ENCODE data around the gene TIMM23B.
"Not testable (repeated sequence)": the region's sequence is repeated elsewhere in the genome, so short reads cannot be mapped to it uniquely, and the experiment has no call there.

DNA sequence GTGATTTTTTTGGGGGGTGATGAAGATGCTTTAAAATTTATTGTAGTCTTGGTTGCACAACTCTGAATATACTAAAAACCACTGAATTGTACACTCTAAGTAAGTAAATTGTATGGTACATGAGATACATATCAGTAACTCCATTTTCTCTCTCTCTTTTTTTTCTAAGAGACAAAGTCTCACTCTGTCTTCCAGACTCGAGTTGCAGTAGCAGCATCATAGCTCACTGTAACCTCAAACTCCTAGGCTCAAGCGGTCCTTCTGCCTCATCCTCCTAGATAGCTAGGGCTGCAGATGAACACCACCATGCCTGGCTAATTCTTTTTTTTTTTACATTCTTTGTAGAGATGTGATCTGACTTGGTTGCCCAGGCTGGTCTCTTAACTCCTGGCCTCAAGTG lies 6.9 kb downstream of the TIMM23B start:
- TF ChIP-seq, protein P1, sequence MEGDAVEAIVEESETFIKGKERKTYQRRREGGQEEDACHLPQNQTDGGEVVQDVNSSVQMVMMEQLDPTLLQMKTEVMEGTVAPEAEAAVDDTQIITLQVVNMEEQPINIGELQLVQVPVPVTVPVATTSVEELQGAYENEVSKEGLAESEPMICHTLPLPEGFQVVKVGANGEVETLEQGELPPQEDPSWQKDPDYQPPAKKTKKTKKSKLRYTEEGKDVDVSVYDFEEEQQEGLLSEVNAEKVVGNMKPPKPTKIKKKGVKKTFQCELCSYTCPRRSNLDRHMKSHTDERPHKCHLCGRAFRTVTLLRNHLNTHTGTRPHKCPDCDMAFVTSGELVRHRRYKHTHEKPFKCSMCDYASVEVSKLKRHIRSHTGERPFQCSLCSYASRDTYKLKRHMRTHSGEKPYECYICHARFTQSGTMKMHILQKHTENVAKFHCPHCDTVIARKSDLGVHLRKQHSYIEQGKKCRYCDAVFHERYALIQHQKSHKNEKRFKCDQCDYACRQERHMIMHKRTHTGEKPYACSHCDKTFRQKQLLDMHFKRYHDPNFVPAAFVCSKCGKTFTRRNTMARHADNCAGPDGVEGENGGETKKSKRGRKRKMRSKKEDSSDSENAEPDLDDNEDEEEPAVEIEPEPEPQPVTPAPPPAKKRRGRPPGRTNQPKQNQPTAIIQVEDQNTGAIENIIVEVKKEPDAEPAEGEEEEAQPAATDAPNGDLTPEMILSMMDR (IDR thresholded peaks at IDR 0.05), result not testable (repeated sequence)
- TF ChIP-seq POLR2AphosphoS5 (IDR thresholded peaks at IDR 0.05), result not testable (repeated sequence)
